ENCODE data around the gene SP2. TPM values are rescaled to one million over a fixed set of nuclear protein-coding genes. Genes with fewer than 3 reads are reported as not detected.

Gene SP2
- polyA plus RNA-seq, 1 donor (not counting 4 experiments of a cell fraction or from before 2014, with no cell fraction given): 2.1 TPM

DNA sequence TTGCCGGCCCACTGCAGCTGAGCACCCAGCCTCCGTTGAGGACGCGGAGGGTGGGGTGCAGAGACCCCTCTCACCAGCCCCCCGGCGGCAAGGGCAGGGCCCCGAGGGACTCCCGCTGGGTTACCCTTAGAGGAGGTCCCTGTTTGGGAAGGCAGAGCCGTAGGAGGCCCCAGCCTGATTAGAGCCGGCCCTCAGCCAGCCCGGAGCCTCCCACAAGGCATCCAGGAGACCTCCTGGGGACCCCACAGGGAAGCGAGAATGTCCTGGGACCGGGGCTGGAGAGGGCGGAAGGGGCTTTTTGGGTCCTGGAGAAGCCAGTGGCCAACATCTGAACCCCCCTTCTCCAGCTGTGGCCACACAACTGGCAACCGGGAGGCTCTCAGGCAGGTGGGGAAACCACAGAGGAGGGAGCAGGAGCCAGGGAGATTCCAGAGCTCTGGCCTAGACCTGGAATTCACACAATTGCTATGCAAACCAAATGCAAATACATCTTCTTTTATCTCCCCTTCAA lies 23.3 kb upstream of the SP2 start:
- TF ChIP-seq EZH2 (IDR thresholded peaks at IDR 0.05; ENCODE audit: low read length): no peak
- TF ChIP-seq, protein P1, sequence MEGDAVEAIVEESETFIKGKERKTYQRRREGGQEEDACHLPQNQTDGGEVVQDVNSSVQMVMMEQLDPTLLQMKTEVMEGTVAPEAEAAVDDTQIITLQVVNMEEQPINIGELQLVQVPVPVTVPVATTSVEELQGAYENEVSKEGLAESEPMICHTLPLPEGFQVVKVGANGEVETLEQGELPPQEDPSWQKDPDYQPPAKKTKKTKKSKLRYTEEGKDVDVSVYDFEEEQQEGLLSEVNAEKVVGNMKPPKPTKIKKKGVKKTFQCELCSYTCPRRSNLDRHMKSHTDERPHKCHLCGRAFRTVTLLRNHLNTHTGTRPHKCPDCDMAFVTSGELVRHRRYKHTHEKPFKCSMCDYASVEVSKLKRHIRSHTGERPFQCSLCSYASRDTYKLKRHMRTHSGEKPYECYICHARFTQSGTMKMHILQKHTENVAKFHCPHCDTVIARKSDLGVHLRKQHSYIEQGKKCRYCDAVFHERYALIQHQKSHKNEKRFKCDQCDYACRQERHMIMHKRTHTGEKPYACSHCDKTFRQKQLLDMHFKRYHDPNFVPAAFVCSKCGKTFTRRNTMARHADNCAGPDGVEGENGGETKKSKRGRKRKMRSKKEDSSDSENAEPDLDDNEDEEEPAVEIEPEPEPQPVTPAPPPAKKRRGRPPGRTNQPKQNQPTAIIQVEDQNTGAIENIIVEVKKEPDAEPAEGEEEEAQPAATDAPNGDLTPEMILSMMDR (optimal IDR thresholded peaks at IDR 0.05 in 1 of 3, IDR thresholded peaks at IDR 0.05 in 1 of 3, conservative IDR thresholded peaks at IDR 0.05 in 1 of 3; ENCODE audit: extremely low read depth in 1 of 3, insufficient read depth in 2 of 3, low read length in 3 of 3): no peak
- Histone ChIP-seq H3K9ac (ENCODE audit: control insufficient read depth, extremely low read depth, insufficient read depth, low read length) (peak overlapping the region; percentile 18), H3K4me3 (ENCODE audit: control insufficient read depth in 2 of 3, extremely low read depth in 1 of 3, insufficient read depth in 2 of 3, low read depth in 1 of 3, low read length in 3 of 3) (peak overlapping the region in 1 of 3 experiments; percentile 25), H3K9me1 (ENCODE audit: control insufficient read depth, extremely low read depth, insufficient read depth, low read length) (no peaks in the 10 kb centered on the region), H2AFZ (ENCODE audit: control insufficient read depth, low read length) (peak overlapping the region; percentile 55), H3K9me3 (ENCODE audit: control insufficient read depth, low read depth, low read length) (no peaks in the 10 kb centered on the region), H3K4me2 (ENCODE audit: control insufficient read depth, extremely low read depth, insufficient read depth, low read depth, low read length) (peak overlapping the region; percentile 74), H3K79me2 (ENCODE audit: control insufficient read depth, insufficient read depth, low read length) (no peaks in the 10 kb centered on the region), H3K36me3 (ENCODE audit: control insufficient read depth in 2 of 2, extremely low read depth in 1 of 2, insufficient read depth in 2 of 2, low read length in 2 of 2) (no peaks in the 10 kb centered on the region), H3K4me1 (ENCODE audit: control insufficient read depth, extremely low read depth, insufficient read depth, low read length) (peaks cover 11% of the 10 kb centered on the region), H3K27me3 (ENCODE audit: control insufficient read depth, extremely low read depth, insufficient read depth, low read length) (peaks cover 24% of the 10 kb centered on the region), H4K20me1 (ENCODE audit: control insufficient read depth, extremely low read depth, insufficient read depth, low read length) (no peaks in the 10 kb centered on the region), H3K27ac (ENCODE audit: control insufficient read depth, insufficient read depth, low read length) (no peak overlapping the region)
- dilution Hi-C loops (cut with MboI; ENCODE audit: extremely low pct_ligation_motif_present, low sequenced_read_pairs): no loop called here
- DNase-seq (ENCODE audit: low read depth, low spot score) (no peak), FAIRE-seq (no peak)

DNA sequence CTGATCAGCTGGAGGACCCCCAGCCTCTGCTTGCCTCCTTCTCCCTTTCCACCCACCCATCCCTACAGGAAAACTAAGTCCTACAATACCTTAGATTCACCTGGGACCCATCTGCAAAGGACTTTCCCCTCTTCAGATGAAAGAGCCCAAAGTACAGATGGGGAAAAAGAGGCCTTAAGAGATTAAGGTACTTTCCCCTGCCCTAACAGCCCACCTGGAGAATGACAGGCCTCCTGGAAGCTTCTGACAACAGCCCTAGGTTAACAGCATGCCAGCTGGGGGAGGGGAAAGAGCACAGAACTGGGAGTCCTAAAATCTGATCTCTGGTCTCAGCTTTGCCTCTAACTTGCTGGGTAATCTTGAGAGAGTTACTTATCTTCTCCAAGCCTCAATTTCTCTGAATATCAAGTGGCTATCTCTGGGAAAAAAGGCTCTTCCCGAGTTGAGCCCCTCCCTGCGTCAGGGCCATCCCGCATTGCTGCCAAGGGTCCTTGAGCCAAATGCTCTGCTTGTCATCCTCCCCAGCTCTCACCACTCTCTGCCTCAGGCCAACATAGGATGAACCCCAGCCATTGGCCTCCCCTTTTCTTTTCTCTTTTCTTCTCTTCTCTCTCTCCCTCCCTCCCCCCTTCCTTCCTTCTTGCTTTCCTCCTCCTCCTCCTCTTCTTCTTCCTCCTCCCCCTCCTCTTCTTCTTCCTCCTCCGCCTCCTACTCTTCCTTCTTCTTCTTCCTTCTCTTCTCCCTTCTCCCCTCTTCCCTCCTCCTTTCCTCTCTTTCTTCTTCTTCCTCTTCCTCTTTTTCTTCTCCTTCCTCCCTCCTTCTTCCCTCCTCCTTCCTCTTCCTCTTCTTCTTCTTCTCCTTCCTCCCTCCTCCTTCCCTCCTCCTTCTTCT lies 22.6 kb upstream of the SP2 start:
- dilution Hi-C loops (cut with MboI; ENCODE audit: extremely low pct_ligation_motif_present, low sequenced_read_pairs): no loop called here
- FAIRE-seq (no peak), DNase-seq (ENCODE audit: low read depth, low spot score) (no peak)
- no peaks in the 10 kb centered on the region for H4K20me1 ChIP-seq (ENCODE audit: control insufficient read depth, extremely low read depth, insufficient read depth, low read length)
- H3K4me3 ChIP-seq (ENCODE audit: control insufficient read depth in 2 of 3, extremely low read depth in 1 of 3, insufficient read depth in 2 of 3, low read depth in 1 of 3, low read length in 3 of 3): no peak overlapping the region
- no peaks in the 10 kb centered on the region for H3K9me1 ChIP-seq (ENCODE audit: control insufficient read depth, extremely low read depth, insufficient read depth, low read length)
- H3K9me3 ChIP-seq (ENCODE audit: control insufficient read depth, low read depth, low read length): no peaks in the 10 kb centered on the region
- no peak overlapping the region for H3K9ac ChIP-seq (ENCODE audit: control insufficient read depth, extremely low read depth, insufficient read depth, low read length)
- TF ChIP-seq EZH2 (IDR thresholded peaks at IDR 0.05; ENCODE audit: low read length): no peak
- TF ChIP-seq, protein P1 (optimal IDR thresholded peaks at IDR 0.05 in 1 of 3, IDR thresholded peaks at IDR 0.05 in 1 of 3, conservative IDR thresholded peaks at IDR 0.05 in 1 of 3; ENCODE audit: extremely low read depth in 1 of 3, insufficient read depth in 2 of 3, low read length in 3 of 3): no peak
- H3K27me3 ChIP-seq (ENCODE audit: control insufficient read depth, extremely low read depth, insufficient read depth, low read length): peaks cover 24% of the 10 kb centered on the region
- H2AFZ ChIP-seq (ENCODE audit: control insufficient read depth, low read length): no peak overlapping the region
- no peak overlapping the region for H3K4me2 ChIP-seq (ENCODE audit: control insufficient read depth, extremely low read depth, insufficient read depth, low read depth, low read length)
- peaks cover 11% of the 10 kb centered on the region for H3K4me1 ChIP-seq (ENCODE audit: control insufficient read depth, extremely low read depth, insufficient read depth, low read length)
- H3K79me2 ChIP-seq (ENCODE audit: control insufficient read depth, insufficient read depth, low read length): no peaks in the 10 kb centered on the region
- H3K27ac ChIP-seq (ENCODE audit: control insufficient read depth, insufficient read depth, low read length): no peak overlapping the region
- no peaks in the 10 kb centered on the region for H3K36me3 ChIP-seq (ENCODE audit: control insufficient read depth in 2 of 2, extremely low read depth in 1 of 2, insufficient read depth in 2 of 2, low read length in 2 of 2)

All from keratinocyte (primary cell).